Fibroblast of lung (primary cell): ENCODE results near the gene SPECC1L. TPM values are rescaled to one million over a fixed set of nuclear protein-coding genes. Genes with fewer than 3 reads are reported as not detected.

Experiments used
- DNase-seq, 2 donors: peaks; one replicate each; pipeline versions ENCODE4 v3.0.0 to v3.0.0-alpha.2; 2010; ENCODE audit warnings: low read depth in 2 of 2
- H2AFZ ChIP-seq: 2 replicates; pipeline ENCODE4 v1.5.1; 2012; ENCODE audit warnings: low read length, control low read depth, inconsistent platforms
- H3K27ac ChIP-seq: 2 replicates; pipeline ENCODE4 v1.5.1; 2011; ENCODE audit warnings: low read length, control low read depth; ENCODE audit not compliant: insufficient read depth
- H3K27me3 ChIP-seq: 2 replicates; pipeline ENCODE4 v1.5.1; 2011; ENCODE audit warnings: mild to moderate bottlenecking, low read length; ENCODE audit not compliant: control insufficient read depth, insufficient read depth
- H3K36me3 ChIP-seq: 2 replicates; pipeline ENCODE4 v1.5.1; 2011; ENCODE audit warnings: low read length; ENCODE audit not compliant: control insufficient read depth, insufficient read depth
- H3K4me1 ChIP-seq: 2 replicates; pipeline ENCODE4 v1.5.1; 2011; ENCODE audit warnings: low read length; ENCODE audit not compliant: control insufficient read depth, insufficient read depth; ENCODE audit errors: extremely low read depth
- H3K4me2 ChIP-seq: 2 replicates; pipeline ENCODE4 v1.5.1; 2011; ENCODE audit warnings: low read length, control low read depth; ENCODE audit not compliant: insufficient read depth; ENCODE audit errors: extremely low read depth
- H3K4me3 ChIP-seq, 4 experiments: fragments of 200-600 bp in 1 of 4; sonication (generic) in 1 of 4; replicated peaks in 1 of 4; 2 replicates each; pipeline ENCODE4 v1.5.1; 2011 to 2016; ENCODE audit warnings: low read length in 4 of 4, low read depth in 3 of 4, mild to moderate bottlenecking in 3 of 4, control low read depth in 2 of 4, inconsistent platforms in 1 of 4, mixed read lengths in 1 of 4; ENCODE audit not compliant: insufficient read depth in 1 of 4; ENCODE audit errors: control extremely low read depth in 1 of 4
- H3K79me2 ChIP-seq: 2 replicates; pipeline ENCODE4 v1.5.1; 2012; ENCODE audit warnings: mild to moderate bottlenecking, low read length, inconsistent platforms; ENCODE audit not compliant: control insufficient read depth, insufficient read depth
- H3K9ac ChIP-seq: 2 replicates; pipeline ENCODE4 v1.5.1; 2011; ENCODE audit warnings: mild to moderate bottlenecking, low read length, control low read depth; ENCODE audit not compliant: insufficient read depth
- H3K9me3 ChIP-seq: 2 replicates; pipeline ENCODE4 v1.5.1; 2012; ENCODE audit warnings: low read depth, low read length; ENCODE audit not compliant: control insufficient read depth, insufficient read depth
- H4K20me1 ChIP-seq: 2 replicates; pipeline ENCODE4 v1.5.1; 2011; ENCODE audit warnings: low read length; ENCODE audit not compliant: control insufficient read depth, insufficient read depth; ENCODE audit errors: extremely low read depth
- EZH2 ChIP-seq: IDR thresholded peaks from 2 replicates; pipeline ENCODE4 v1.5.1; 2012; ENCODE audit warnings: low read length, control low read depth, mild to moderate bottlenecking; ENCODE audit errors: missing control alignments
- polyA plus RNA-seq, 2 donors: library from polyadenylated mRNA; depleted of rRNA in 1 of 2; stranded (reverse) in 1 of 2; unstranded in 1 of 2; fragments of >200 nt; gene quantifications; 2 replicates each; pipeline ENCODE4 v1.2.1, GENCODE V29; 2011 to 2012; ENCODE audit warnings: missing spikeins in 1 of 2
- total RNA-seq: library from RNA; depleted of rRNA; stranded (reverse); fragments of >200 nt; gene quantifications from 2 replicates; pipeline ENCODE4 v1.2.1, GENCODE V29; 2014
- TF ChIP-seq, protein P1 (sequence below), 2 donors: IDR thresholded peaks in 1 of 2; conservative IDR thresholded peaks in 1 of 2; 1 replicate in 1 of 2; 2 replicates in 1 of 2; pipeline ENCODE4 v1.5.1; 2011 to 2012; ENCODE audit warnings: low read length in 2 of 2, control low read depth in 1 of 2, inconsistent platforms in 1 of 2, low read depth in 1 of 2, mild to moderate bottlenecking in 1 of 2

The SPECC1L gene
- total and polyA plus RNA-seq, 2 donors (not counting 1 experiment from before 2014, with no cell fraction given), result 40.3 to 46.2 TPM

DNA sequence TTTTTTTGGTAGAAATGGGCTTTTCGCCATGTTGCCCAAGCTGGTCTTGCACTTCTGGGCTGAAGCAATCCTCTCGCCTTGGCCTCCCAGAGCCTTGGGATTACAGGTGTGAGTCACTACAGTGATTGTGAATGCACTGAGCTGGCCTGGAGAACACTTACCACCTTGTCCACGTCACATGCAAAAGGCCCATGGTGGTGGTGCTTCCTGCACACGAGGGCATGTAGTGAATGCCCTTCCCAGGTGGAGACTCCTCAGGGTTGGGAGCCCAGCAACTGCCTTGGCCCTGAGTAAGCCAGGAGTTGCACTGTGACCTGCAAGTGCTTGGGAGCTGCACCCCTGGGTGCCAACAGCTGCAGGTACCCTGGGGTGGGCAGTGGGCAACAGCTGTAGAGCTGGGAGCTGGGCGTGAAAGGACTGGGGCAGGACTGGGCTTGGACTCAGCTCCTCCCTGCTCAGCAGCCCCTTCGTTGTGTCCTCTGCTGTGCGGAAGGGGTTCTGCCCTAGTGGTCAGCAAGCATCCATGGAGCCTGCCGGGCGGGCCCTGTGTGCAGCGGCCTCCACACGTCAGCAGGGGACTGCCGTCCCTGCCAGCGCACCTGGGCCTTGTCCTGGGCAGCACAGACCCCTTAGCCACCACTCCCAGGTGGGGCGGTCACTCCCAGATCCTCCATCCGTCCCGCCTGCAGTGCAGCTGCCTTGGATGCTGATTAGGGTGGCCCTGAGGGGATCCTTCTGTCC lies 147.4 kb downstream of the SPECC1L start:
- H3K79me2 ChIP-seq, result no peaks in the 10 kb centered on the region
- no peak for DNase-seq
- TF ChIP-seq EZH2, result no peak
- TF ChIP-seq, protein P1, sequence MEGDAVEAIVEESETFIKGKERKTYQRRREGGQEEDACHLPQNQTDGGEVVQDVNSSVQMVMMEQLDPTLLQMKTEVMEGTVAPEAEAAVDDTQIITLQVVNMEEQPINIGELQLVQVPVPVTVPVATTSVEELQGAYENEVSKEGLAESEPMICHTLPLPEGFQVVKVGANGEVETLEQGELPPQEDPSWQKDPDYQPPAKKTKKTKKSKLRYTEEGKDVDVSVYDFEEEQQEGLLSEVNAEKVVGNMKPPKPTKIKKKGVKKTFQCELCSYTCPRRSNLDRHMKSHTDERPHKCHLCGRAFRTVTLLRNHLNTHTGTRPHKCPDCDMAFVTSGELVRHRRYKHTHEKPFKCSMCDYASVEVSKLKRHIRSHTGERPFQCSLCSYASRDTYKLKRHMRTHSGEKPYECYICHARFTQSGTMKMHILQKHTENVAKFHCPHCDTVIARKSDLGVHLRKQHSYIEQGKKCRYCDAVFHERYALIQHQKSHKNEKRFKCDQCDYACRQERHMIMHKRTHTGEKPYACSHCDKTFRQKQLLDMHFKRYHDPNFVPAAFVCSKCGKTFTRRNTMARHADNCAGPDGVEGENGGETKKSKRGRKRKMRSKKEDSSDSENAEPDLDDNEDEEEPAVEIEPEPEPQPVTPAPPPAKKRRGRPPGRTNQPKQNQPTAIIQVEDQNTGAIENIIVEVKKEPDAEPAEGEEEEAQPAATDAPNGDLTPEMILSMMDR (conservative IDR thresholded peaks at IDR 0.05 in 1 of 2, IDR thresholded peaks at IDR 0.05 in 1 of 2; ENCODE audit: low read depth in 1 of 2, low read length in 2 of 2), result no peak
- H2AFZ ChIP-seq, result no peak overlapping the region
- no peak overlapping the region for H3K9ac ChIP-seq
- H3K4me3 ChIP-seq, result no peak overlapping the region
- no peak overlapping the region for H3K27ac ChIP-seq
- peaks cover 10% of the 10 kb centered on the region for H3K36me3 ChIP-seq
- no peaks in the 10 kb centered on the region for H3K27me3 ChIP-seq
- no peak overlapping the region for H3K4me2 ChIP-seq
- no peaks in the 10 kb centered on the region for H4K20me1 ChIP-seq
- no peaks in the 10 kb centered on the region for H3K9me3 ChIP-seq
- peaks cover 8% of the 10 kb centered on the region for H3K4me1 ChIP-seq

DNA sequence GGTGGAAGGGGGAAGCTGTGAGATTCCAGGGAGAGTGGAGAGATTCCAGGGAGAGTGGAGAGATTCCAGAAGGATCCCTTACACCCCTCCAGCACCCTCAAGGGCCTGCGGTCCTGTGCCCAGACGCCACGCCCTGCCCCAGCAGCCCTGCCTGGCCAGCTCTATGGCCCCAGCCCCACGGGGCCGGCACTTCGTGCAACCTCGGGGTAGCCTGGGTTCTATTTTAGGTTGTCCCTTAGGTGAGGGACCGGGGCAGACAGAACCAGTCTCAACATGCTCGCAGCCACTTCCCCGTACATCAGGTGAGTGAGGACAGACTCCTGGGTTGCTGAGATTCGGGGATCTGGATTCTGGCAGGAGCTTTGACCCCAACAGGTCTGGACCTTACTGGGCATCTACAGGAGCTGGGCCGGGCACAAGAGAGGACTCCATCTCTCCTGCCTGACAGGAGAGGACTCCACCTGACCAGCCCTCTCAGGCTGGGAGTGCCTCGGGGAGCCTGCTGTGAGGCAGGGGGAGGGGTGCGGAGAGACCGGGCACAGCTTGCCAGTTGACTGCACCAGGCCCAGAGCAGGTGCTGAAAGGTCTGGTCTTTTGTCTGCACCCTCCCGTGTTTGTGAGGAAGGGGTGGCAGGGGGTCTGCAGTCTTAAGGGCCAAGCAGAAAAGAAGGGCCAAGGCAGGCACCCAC lies 148.3 kb downstream of the SPECC1L start:
- Histone ChIP-seq H4K20me1 (no peaks in the 10 kb centered on the region), H2AFZ (no peak overlapping the region), H3K9me3 (no peaks in the 10 kb centered on the region), H3K9ac (no peak overlapping the region), H3K79me2 (no peaks in the 10 kb centered on the region), H3K27me3 (no peaks in the 10 kb centered on the region), H3K4me3 (no peak overlapping the region), H3K27ac (no peak overlapping the region), H3K4me2 (no peak overlapping the region), H3K36me3 (peaks cover 10% of the 10 kb centered on the region), H3K4me1 (peaks cover 8% of the 10 kb centered on the region)
- no peak for DNase-seq
- TF ChIP-seq EZH2, result no peak
- TF ChIP-seq, protein P1 (conservative IDR thresholded peaks at IDR 0.05 in 1 of 2, IDR thresholded peaks at IDR 0.05 in 1 of 2; ENCODE audit: low read depth in 1 of 2, low read length in 2 of 2), result no peak

DNA sequence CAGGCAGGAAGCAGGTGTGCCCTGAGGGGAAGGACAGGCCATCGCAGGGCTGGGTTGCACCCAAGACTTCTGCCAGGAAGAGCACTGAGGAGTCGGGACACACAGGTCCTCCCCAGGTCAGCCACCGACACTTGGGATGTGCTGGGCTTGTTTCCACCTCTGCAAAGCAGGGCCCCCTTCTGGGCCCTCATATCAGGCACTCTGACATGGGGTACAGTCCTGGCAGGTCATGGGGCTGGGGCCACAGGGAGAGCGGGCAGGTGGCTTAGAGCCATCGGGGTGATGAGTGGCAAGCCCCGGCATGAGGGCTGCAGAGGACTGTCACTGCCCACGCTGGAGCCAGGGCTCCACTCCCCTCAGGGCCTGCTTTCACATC lies 148.8 kb downstream of the SPECC1L start:
- Histone ChIP-seq H2AFZ (no peak overlapping the region), H3K4me3 (no peak overlapping the region), H3K9me3 (no peaks in the 10 kb centered on the region), H3K4me2 (no peak overlapping the region), H3K9ac (no peak overlapping the region), H3K36me3 (peaks cover 9% of the 10 kb centered on the region), H3K4me1 (peaks cover 7% of the 10 kb centered on the region), H3K27me3 (peaks cover 4% of the 10 kb centered on the region), H3K79me2 (no peaks in the 10 kb centered on the region), H4K20me1 (no peaks in the 10 kb centered on the region), H3K27ac (no peak overlapping the region)
- DNase-seq, result no peak
- TF ChIP-seq, protein P1 (conservative IDR thresholded peaks at IDR 0.05 in 1 of 2, IDR thresholded peaks at IDR 0.05 in 1 of 2; ENCODE audit: low read depth in 1 of 2, low read length in 2 of 2), result no peak
